HG03066 (cell line): ENCODE results near the gene PNPLA6.

Experiments used
- ATAC-seq: cut with Tn5 transposase; IDR thresholded peaks from one replicate; pipeline ENCODE4 v1.9.1; 2021; ENCODE audit warnings: low read depth; ENCODE audit not compliant: unreplicated experiment

The PNPLA6 gene

GRCh38 chr19:7515110-7515644 is 20.3 kb upstream of the PNPLA6 start:
- no peak for ATAC-seq

- ATAC-seq: no peak
These were observed 19.8 kb upstream of the PNPLA6 start, which contains the start of gene ZNF358 for GRCh38 chr19:7515645-7516151. ZNF358 (plus strand) TSS chr19:7516103; CDS start chr19:7519243, 3,140 bp downstream.

GRCh38 chr19:7516333-7516732 is 19.2 kb upstream of the PNPLA6 start:
- no peak for ATAC-seq

GRCh38 chr19:7516878-7517277 is 18.6 kb upstream of the PNPLA6 start:
- ATAC-seq: no peak

GRCh38 chr19:7519361-7520130 is 16.0 kb upstream of the PNPLA6 start:
- ATAC-seq: no peak

- ATAC-seq: no peak
These were observed 15.1 kb upstream of the PNPLA6 start for GRCh38 chr19:7520131-7521051.

GRCh38 chr19:7521551-7522071 is 13.9 kb upstream of the PNPLA6 start:
- ATAC-seq: no peak

GRCh38 chr19:7522072-7522922 is 13.2 kb upstream of the PNPLA6 start, which contains the start of gene MCOLN1:
MCOLN1 (plus strand) TSS chr19:7522624; CDS start chr19:7522751, 127 bp downstream.
- ATAC-seq: peak; percentile 82

- no peak for ATAC-seq
These were observed 12.4 kb upstream of the PNPLA6 start for GRCh38 chr19:7522923-7523667.

- no peak for ATAC-seq
These were observed 11.0 kb upstream of the PNPLA6 start for GRCh38 chr19:7524523-7524922.

- no peak for ATAC-seq
These were observed 10.4 kb upstream of the PNPLA6 start for GRCh38 chr19:7524992-7525739.

GRCh38 chr19:7526059-7526929 is 9.2 kb upstream of the PNPLA6 start:
- ATAC-seq: no peak

GRCh38 chr19:7527516-7528191 is 7.9 kb upstream of the PNPLA6 start:
- ATAC-seq: no peak

- ATAC-seq: no peak
These were observed 7.4 kb upstream of the PNPLA6 start for GRCh38 chr19:7528192-7528519.

- no peak for ATAC-seq
These were observed 6.8 kb upstream of the PNPLA6 start for GRCh38 chr19:7528522-7529245.

- no peak for ATAC-seq
These were observed 6.3 kb upstream of the PNPLA6 start for GRCh38 chr19:7529246-7529600.
